HG03571 (cell line): Measurements from ENCODE around the gene CLCF1.
A peak's percentile ranks its signal among the peaks of the same experiment; 100 is the strongest.
"Not testable (repeated sequence)": the region's sequence is repeated elsewhere in the genome, so short reads cannot be mapped to it uniquely, and the experiment has no call there.

Source experiments
- ATAC-seq: cut with Tn5 transposase; IDR thresholded peaks from one replicate; pipeline ENCODE4 v1.9.1; 2021; ENCODE audit not compliant: unreplicated experiment

CLCF1 gene

GRCh38 chr11:67409261-67409666, 35.9 kb upstream of the CLCF1 start:
- peak; percentile 50 for ATAC-seq

- no peak for ATAC-seq
Measured at GRCh38 chr11:67408437-67409200, 35.2 kb upstream of the CLCF1 start.

- no peak for ATAC-seq
Measured at GRCh38 chr11:67407688-67408163, 34.3 kb upstream of the CLCF1 start.

GRCh38 chr11:67406969-67407687, 33.7 kb upstream of the CLCF1 start:
- no peak for ATAC-seq

DNA sequence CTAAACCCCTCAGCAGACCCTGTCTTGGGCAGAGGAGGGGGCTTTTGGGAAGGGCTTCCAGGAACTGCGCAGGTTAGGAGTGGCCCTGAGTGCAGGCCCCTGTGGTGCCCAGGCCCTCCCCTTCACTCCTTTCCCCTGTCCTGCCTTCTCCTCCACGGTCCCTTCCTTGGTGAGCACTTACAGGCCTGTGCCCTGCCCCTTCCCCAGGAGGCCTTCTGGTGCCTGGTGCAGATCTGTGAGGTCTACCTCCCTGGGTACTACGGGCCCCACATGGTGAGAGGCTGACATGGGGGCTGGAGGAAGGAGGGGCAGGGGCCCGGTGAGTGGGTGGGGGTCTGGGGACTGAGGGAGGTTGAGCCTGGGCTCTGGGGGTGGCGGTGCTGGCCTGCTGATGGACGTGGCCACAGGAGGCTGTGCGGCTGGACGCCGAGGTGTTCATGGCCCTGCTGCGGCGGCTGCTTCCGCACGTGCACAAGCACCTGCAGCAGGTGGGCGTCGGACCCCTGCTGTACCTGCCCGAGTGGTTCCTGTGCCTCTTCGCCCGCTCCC, 33.1 kb upstream of the CLCF1 start:
- ATAC-seq: no peak

- no peak for ATAC-seq
Measured at GRCh38 chr11:67405688-67406339, 32.4 kb upstream of the CLCF1 start.

DNA sequence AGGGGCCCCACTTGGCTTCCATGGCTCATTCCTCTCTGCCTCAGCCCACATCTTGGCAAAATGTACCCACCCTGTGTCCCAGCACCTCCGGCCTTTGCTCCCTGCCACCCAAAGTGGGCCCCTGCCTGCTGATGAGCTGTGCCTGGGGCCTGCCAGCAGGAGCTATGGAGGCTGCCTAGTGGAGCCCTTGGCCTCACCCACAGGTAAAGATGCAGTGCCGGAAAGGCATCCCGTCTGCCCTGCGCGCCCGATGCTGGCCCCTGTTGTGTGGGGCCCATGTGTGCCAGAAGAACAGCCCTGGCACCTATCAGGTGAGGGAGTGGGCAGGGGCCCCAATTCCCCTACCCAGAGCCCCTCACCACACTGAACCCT, 31.8 kb upstream of the CLCF1 start:
- ATAC-seq: no peak

DNA sequence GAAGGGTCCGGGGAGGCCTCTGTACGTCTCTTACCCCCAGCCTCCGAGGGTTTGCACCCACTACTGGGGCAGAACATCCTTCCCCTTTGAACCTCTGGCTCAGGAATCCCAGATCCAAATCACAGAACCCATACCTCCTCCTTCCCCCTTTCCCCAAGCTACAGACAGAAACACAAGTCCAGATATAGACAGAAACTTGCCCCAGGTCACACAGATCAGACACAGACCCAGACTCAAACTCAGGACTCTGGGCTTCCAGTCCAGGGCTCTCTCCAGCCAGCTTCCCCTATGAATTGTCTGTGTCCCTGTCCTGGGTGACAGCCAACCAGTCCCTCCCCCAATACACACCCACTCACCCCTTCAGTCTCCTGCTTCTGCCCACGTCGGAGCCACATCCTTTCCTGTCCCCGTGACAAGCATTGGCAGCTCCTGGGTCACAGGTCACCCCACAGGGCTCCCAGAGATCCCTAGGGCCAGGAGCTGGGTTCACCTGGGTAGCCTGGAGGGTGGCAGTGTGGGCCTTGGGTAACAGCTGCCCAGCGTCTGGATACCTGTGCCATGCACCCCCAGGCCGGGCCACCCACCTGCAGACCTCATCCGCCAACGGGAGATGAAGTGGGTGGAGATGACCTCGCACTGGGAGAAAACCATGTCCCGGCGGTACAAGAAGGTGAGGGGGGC, 31.3 kb upstream of the CLCF1 start:
- ATAC-seq: no peak

DNA sequence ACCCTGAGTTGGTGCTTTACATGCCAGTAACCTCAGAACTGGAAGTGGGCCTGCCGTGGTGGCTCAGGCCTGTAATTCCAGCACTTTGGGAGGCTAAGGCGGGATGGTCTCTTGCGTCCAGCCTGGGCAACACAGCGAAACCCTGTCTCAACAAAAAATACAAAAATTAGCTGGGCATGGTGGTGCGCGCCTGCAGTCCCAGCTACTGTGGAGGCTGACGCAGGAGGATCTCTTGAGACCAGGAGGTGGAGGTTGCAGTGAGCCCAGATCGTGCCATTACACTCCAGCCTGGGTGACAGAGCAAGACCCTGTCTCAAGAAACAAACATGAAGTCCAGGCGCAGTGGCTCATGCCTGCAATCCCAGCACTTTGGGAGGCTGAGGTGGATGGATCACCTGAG, 29.7 kb upstream of the CLCF1 start:
- ATAC-seq: not testable (repeated sequence)

- not testable (repeated sequence) for ATAC-seq
Measured at GRCh38 chr11:67402192-67402839, 28.9 kb upstream of the CLCF1 start.

DNA sequence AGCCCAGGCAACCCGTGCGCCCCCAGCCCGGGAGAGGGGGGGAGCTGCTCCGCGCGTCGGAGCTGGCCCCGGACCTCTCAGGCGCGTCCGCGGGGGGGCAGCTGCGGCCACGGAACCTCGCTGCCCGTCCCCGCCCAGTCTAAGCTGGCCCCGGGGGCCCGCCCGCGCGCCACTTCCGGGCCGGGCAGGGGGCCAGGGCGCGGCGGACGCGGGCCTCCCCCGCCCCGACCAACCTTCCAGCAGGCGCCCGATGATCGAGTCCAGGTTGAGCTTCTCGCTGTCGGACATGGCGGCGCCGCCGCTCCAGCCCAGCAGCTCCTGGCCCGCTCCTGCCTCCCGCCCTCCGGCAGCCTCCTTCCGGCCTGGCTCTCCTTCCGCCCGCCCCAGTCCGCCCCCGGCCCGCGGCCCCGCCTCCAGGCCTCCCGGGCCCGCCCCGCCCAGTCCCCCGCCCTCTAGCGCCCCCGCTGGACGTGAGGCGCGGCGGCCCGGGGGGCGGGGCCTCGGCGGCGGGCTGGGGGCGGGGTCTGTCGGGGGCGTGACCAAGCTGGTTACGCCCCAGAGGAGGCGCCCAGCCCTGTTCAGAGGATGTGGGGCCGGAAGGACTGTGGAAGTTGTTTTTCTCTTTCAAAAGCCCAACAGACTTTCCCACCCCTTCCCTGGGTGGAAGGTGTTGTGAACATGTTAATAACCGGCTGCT, 28.2 kb upstream of the CLCF1 start, which contains the start of gene PPP1CA:
Gene PPP1CA, minus strand, starts transcription at position 364 of the 697 bp plus-strand sequence. Its CDS starts 76 bp downstream, at position 288.
- ATAC-seq: peak; percentile 48

- ATAC-seq: peak; percentile 9
Measured at GRCh38 chr11:67400942-67401494, 27.6 kb upstream of the CLCF1 start.

DNA sequence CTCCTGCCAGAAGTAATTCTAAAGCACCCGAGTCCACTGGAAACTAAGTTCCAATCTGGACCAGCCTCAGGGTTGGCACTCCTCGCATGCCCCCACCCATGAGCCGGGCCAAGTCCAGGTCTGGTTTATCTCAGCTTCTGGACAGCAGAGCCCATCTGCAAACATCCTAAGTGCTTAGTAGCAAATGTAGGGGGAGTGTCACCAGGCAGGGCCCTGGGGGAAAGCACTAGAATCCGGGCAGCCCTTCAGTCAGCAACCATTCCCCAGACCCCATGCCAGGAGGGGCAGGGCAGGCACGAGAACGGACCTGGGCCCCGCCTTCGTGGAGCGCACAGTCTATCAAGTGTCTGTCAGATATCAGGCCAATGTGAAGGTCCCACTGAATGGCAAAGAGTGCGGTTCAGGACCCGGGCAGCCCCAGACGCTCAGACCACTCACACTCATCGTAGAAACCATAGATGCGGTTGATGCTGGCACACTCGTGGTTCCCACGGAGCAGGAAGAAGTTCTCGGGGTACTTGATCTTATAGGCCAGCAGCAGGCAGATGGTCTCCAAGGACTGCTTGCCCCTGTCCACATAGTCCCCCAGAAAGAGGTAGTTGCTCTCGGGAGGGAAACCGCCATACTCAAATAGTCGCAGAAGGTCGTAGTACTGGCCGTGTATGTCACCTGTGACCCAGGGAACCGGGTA, 27.0 kb upstream of the CLCF1 start:
- no peak for ATAC-seq

DNA sequence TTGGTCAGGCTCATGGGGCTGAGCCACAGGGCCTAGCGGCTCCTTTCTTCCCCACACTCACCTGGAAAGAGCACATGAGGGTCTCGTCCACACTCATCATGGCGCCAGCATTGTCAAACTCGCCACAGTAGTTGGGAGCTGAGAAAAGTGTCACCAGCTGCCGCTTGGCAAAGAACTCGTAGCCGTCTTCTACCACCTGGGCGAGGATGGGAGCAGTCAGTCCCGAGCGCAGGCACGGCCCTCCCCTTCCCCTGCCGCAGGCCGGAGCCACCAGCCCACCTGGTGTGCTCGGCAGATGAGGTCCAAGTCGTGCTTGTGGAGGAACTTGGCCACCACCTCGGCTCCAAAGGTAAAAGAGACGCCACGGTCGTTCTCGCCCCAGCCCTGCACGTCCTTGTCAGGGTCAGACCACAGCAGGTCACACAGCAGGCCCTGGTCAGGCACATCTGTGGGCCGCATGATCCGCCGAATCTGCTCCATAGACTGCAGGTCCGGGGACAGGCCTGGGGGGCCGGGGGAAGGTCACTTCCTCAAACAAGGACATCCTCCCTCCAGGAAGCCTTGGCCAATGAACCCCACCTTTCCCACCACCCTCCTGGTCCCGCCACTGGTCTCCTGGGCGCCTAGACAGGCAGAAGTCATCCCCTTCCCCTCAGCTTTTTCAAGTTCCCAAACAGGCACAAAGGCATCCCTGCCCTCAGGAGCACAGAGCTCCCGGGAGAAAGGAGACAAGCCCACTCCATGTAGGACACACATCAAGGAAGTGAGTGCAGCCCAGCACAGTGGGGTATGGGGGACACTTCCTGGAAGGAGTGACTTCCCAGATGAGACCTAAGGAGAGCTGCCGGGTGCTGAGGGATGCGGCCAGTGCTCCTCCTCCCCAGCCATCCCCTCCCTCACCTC, 25.5 kb upstream of the CLCF1 start:
- ATAC-seq: no peak

- ATAC-seq: no peak
Measured at GRCh38 chr11:67397986-67398660, 24.7 kb upstream of the CLCF1 start.

GRCh38 chr11:67397536-67397935, 24.1 kb upstream of the CLCF1 start:
- no peak for ATAC-seq
